ENCODE data around the gene C1orf21. TPM values are rescaled to one million over a fixed set of nuclear protein-coding genes. Genes with fewer than 3 reads are reported as not detected.
A peak's percentile ranks its signal among the peaks of the same experiment; 100 is the strongest.

The C1orf21 gene
- total RNA-seq, 1 donor, result 47.3 TPM

GRCh38 chr1:184643661-184644060, 256.8 kb downstream of the C1orf21 start:
- no peak overlapping the region for H3K4me3 ChIP-seq (ENCODE audit: low read depth, low read length)
- TF ChIP-seq, protein P1, sequence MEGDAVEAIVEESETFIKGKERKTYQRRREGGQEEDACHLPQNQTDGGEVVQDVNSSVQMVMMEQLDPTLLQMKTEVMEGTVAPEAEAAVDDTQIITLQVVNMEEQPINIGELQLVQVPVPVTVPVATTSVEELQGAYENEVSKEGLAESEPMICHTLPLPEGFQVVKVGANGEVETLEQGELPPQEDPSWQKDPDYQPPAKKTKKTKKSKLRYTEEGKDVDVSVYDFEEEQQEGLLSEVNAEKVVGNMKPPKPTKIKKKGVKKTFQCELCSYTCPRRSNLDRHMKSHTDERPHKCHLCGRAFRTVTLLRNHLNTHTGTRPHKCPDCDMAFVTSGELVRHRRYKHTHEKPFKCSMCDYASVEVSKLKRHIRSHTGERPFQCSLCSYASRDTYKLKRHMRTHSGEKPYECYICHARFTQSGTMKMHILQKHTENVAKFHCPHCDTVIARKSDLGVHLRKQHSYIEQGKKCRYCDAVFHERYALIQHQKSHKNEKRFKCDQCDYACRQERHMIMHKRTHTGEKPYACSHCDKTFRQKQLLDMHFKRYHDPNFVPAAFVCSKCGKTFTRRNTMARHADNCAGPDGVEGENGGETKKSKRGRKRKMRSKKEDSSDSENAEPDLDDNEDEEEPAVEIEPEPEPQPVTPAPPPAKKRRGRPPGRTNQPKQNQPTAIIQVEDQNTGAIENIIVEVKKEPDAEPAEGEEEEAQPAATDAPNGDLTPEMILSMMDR (IDR thresholded peaks at IDR 0.05; ENCODE audit: insufficient read depth, low read length), result no peak

DNA sequence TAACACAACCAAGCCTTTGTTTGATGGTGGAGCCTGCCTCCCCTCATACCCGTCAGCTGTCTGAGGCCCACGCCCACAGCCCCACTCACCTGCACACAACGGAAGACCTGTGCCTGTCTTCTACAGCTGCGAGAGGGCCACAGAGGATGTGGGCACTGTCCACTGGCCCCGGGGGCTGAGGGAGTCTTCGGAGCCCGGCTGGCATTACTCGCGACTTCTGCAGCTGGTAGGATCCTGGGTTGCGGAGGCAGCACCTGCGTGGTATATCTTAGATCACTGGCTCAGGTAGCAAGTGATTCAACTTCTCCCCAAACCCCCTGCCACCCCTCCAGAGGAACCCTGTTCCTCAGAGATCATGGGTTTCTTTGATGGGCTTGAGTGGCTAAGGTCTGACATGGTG, 257.9 kb downstream of the C1orf21 start:
- TF ChIP-seq, protein P1 (IDR thresholded peaks at IDR 0.05; ENCODE audit: insufficient read depth, low read length), result no peak
- H3K4me3 ChIP-seq (ENCODE audit: low read depth, low read length), result no peak overlapping the region
- DNase-seq (ENCODE audit: low read depth), result no peak

More at GRCh38 chr1:184643661-184644060, 256.8 kb downstream of the C1orf21 start:
- peak; percentile 75 for DNase-seq (ENCODE audit: low read depth)

- TF ChIP-seq, protein P1 (IDR thresholded peaks at IDR 0.05; ENCODE audit: insufficient read depth, low read length), result no peak
- DNase-seq (ENCODE audit: low read depth), result peak; percentile 68
These were observed 259.4 kb downstream of the C1orf21 start for GRCh38 chr1:184646178-184646701.

DNA sequence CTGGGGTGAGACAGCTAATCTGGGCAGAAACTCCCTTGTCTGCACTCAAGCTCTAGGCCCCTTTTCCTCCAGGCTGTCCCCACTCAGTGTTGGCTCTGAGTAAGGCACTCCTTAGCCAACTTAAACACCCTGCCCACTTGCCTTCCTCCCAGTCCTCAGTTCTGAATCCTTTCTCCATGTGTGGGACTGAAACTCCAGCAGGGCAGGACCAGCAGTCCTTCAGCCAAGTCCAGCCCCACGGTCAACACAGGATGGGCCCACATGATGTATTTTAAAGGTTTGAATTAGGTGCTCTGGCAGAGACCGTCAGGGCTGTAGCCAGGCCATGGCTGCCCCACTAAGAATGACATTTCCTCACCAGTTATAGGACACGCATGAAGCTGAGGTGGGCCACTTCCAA, 260.0 kb downstream of the C1orf21 start:
- no peak overlapping the region for H3K4me3 ChIP-seq (ENCODE audit: low read depth, low read length)
- TF ChIP-seq, protein P1 (IDR thresholded peaks at IDR 0.05; ENCODE audit: insufficient read depth, low read length), result no peak
- DNase-seq (ENCODE audit: low read depth), result peak; percentile 53

More at GRCh38 chr1:184646178-184646701, 259.4 kb downstream of the C1orf21 start:
- H3K4me3 ChIP-seq (ENCODE audit: low read depth, low read length), result no peak overlapping the region

DNA sequence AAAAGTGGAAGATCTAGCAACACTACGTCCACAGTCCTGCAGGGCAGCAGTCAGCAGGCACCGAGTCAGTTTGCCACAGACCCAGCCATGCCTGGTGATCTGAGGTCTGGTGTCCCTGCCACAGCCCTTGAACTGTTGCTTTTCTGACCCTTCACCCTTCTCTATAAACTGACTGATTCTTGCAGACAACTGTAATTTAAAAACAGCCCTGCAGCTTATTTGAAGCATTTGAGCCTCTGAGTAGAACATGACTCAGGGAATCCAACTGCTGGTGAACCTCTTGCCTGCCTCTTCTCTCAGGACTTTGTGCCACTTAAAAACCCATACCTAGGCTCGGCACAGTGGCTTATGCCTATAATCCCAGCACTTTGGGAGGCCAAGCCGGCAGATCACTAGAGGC, 260.6 kb downstream of the C1orf21 start:
- peak; percentile 38 for DNase-seq (ENCODE audit: low read depth)
- TF ChIP-seq, protein P1 (IDR thresholded peaks at IDR 0.05; ENCODE audit: insufficient read depth, low read length), result no peak
- H3K4me3 ChIP-seq (ENCODE audit: low read depth, low read length), result no peak overlapping the region

- H3K4me3 ChIP-seq (ENCODE audit: low read depth, low read length), result no peak overlapping the region
- TF ChIP-seq, protein P1 (IDR thresholded peaks at IDR 0.05; ENCODE audit: insufficient read depth, low read length), result no peak
- DNase-seq (ENCODE audit: low read depth), result peak; percentile 19
These were observed 261.5 kb downstream of the C1orf21 start for GRCh38 chr1:184648160-184648855.

All from fibroblast of the aortic adventitia (primary cell).